H9 (cell line): ENCODE data around the gene ETV6. TPM values are rescaled to one million over a fixed set of nuclear protein-coding genes. Genes with fewer than 3 reads are reported as not detected.

Experiments used
- DNase-seq: peaks from one replicate; pipeline ENCODE4 v3.0.0-alpha.2; 2017
- H2AFZ ChIP-seq: one replicate; pipeline ENCODE4 v1.6.1; 2013; ENCODE audit warnings: mild to moderate bottlenecking, low read length, control low read depth, moderate library complexity
- H2AK5ac ChIP-seq: 2 replicates; pipeline ENCODE4 v1.6.1; 2013; ENCODE audit warnings: low read length, control low read depth, mixed read lengths; ENCODE audit not compliant: insufficient read length
- H2BK120ac ChIP-seq: one replicate; pipeline ENCODE4 v1.6.1; 2013; ENCODE audit warnings: low read depth, mild to moderate bottlenecking, low read length, control low read depth, inconsistent platforms; ENCODE audit not compliant: poor library complexity, severe bottlenecking
- H2BK12ac ChIP-seq: 2 replicates; pipeline ENCODE4 v1.6.1; 2013; ENCODE audit warnings: low read length, control low read depth, mixed read lengths, low read depth; ENCODE audit not compliant: insufficient read length
- H2BK15ac ChIP-seq: 2 replicates; pipeline ENCODE4 v1.6.1; 2013; ENCODE audit warnings: low read depth, low read length, control low read depth
- H2BK20ac ChIP-seq: one replicate; pipeline ENCODE4 v1.6.1; 2013; ENCODE audit warnings: low read depth, mild to moderate bottlenecking, low read length, control low read depth, inconsistent platforms; ENCODE audit not compliant: poor library complexity, severe bottlenecking
- H2BK5ac ChIP-seq: 2 replicates; pipeline ENCODE4 v1.6.1; 2013; ENCODE audit warnings: low read length, control low read depth, mixed read lengths; ENCODE audit not compliant: insufficient read length
- H3K14ac ChIP-seq: 2 replicates; pipeline ENCODE4 v1.6.1; 2013; ENCODE audit warnings: low read length, control low read depth; ENCODE audit not compliant: insufficient read depth
- H3K18ac ChIP-seq: 2 replicates; pipeline ENCODE4 v1.6.1; 2013; ENCODE audit warnings: low read depth, mild to moderate bottlenecking, mixed read lengths, low read length, control low read depth; ENCODE audit not compliant: insufficient read length
- H3K23ac ChIP-seq: 2 replicates; pipeline ENCODE4 v1.6.1; 2013; ENCODE audit warnings: low read length, control low read depth, mixed read lengths, low read depth; ENCODE audit not compliant: insufficient read length
- H3K23me2 ChIP-seq: 2 replicates; pipeline ENCODE4 v1.6.1; 2013; ENCODE audit warnings: low read depth, mild to moderate bottlenecking, mixed read lengths, low read length, control low read depth; ENCODE audit not compliant: insufficient read length, poor library complexity, severe bottlenecking
- H3K27ac ChIP-seq: 2 replicates; pipeline ENCODE4 v1.5.1; 2013; ENCODE audit warnings: low read length, control low read depth, mixed read lengths, low read depth; ENCODE audit not compliant: insufficient read length
- H3K27me3 ChIP-seq: 2 replicates; pipeline ENCODE4 v1.6.1; 2013; ENCODE audit warnings: low read length, control low read depth, inconsistent platforms; ENCODE audit not compliant: insufficient read depth
- H3K4ac ChIP-seq: 2 replicates; pipeline ENCODE4 v1.6.1; 2013; ENCODE audit warnings: low read depth, mild to moderate bottlenecking, control low read depth, inconsistent platforms, low read length, moderate library complexity
- H3K4me1 ChIP-seq: 2 replicates; pipeline ENCODE4 v1.6.1; 2013; ENCODE audit warnings: low read length, control low read depth, inconsistent platforms; ENCODE audit not compliant: insufficient read depth
- H3K4me2 ChIP-seq: 2 replicates; pipeline ENCODE4 v1.6.1; 2013; ENCODE audit warnings: low read length, control low read depth, mixed read lengths; ENCODE audit not compliant: insufficient read length, insufficient read depth
- H3K56ac ChIP-seq: 2 replicates; pipeline ENCODE4 v1.6.1; 2013; ENCODE audit warnings: low read depth, mild to moderate bottlenecking, mixed read lengths, low read length, control low read depth; ENCODE audit not compliant: insufficient read length
- H3K79me1 ChIP-seq: 2 replicates; pipeline ENCODE4 v1.6.1; 2013; ENCODE audit warnings: low read depth, mild to moderate bottlenecking, moderate library complexity, low read length, control low read depth, inconsistent platforms; ENCODE audit not compliant: insufficient read depth, poor library complexity, severe bottlenecking
- H3K79me2 ChIP-seq: 2 replicates; pipeline ENCODE4 v1.6.1; 2013; ENCODE audit warnings: low read length, control low read depth, inconsistent platforms; ENCODE audit not compliant: insufficient read depth
- H3K9ac ChIP-seq: 2 replicates; pipeline ENCODE4 v1.6.1; 2013; ENCODE audit warnings: low read length, control low read depth, mixed read lengths; ENCODE audit not compliant: insufficient read length; ENCODE audit errors: extremely low read depth
- H3K9me3 ChIP-seq: one replicate; pipeline ENCODE4 v1.6.1; 2013; ENCODE audit warnings: low read depth, low read length, inconsistent platforms; ENCODE audit not compliant: control insufficient read depth
- H3T11ph ChIP-seq: one replicate; pipeline ENCODE4 v1.6.1; 2013; ENCODE audit warnings: mild to moderate bottlenecking, low read length, control low read depth, inconsistent platforms
- H4K20me1 ChIP-seq: one replicate; pipeline ENCODE4 v1.6.1; 2013; ENCODE audit not compliant: control insufficient read depth, insufficient read length, insufficient read depth
- H4K5ac ChIP-seq: 2 replicates; pipeline ENCODE4 v1.6.1; 2013; ENCODE audit warnings: low read depth, mild to moderate bottlenecking, mixed read lengths, low read length, control low read depth; ENCODE audit not compliant: insufficient read length
- H4K8ac ChIP-seq: replicated peaks from 2 replicates; pipeline ENCODE4 v1.6.1; 2013; ENCODE audit warnings: low read length, control low read depth, mixed read lengths, low read depth; ENCODE audit not compliant: insufficient read length
- H4K91ac ChIP-seq: 2 replicates; pipeline ENCODE4 v1.6.1; 2013; ENCODE audit warnings: low read depth, mild to moderate bottlenecking, moderate library complexity, mixed read lengths, low read length, control low read depth; ENCODE audit not compliant: insufficient read length
- H3K27ac Mint-ChIP-seq, 3 experiments: 2 replicates in 2 of 3; 3 replicates in 1 of 3; pipeline ENCODE4 v1.8.0; 2020 to 2021; ENCODE audit warnings: mixed read lengths in 3 of 3, mild to moderate bottlenecking in 1 of 3, moderate library complexity in 1 of 3
- H3K27me3 Mint-ChIP-seq: 2 replicates; pipeline ENCODE4 v1.8.0; 2021; ENCODE audit warnings: low read depth, mild to moderate bottlenecking, moderate library complexity, mixed read lengths
- H3K36me3 Mint-ChIP-seq, 3 experiments: 2 replicates in 2 of 3; 3 replicates in 1 of 3; pipeline ENCODE4 v1.8.0; 2020 to 2021; ENCODE audit warnings: low read depth in 3 of 3, mixed read lengths in 3 of 3; ENCODE audit not compliant: insufficient read depth in 1 of 3
- H3K4me1 Mint-ChIP-seq, 2 experiments: 2 replicates each; pipeline ENCODE4 v1.8.0; 2020; ENCODE audit warnings: mixed read lengths in 2 of 2
- H3K4me3 Mint-ChIP-seq, 2 experiments: 2 replicates in 1 of 2; 3 replicates in 1 of 2; pipeline ENCODE4 v1.8.0; 2020 to 2021; ENCODE audit warnings: mild to moderate bottlenecking in 2 of 2, mixed read lengths in 2 of 2, moderate library complexity in 1 of 2
- H3K9me3 Mint-ChIP-seq, 2 experiments: 2 replicates in 1 of 2; 3 replicates in 1 of 2; pipeline ENCODE4 v1.8.0; 2020; ENCODE audit warnings: mild to moderate bottlenecking in 2 of 2, mixed read lengths in 2 of 2, moderate library complexity in 1 of 2
- WGBS: extraction: QIAGEN DNeasy Blood & Tissue Kit; methylation state at CpG from one replicate; pipeline ENCODE4 v1.1.7; 2013; ENCODE audit warnings: missing lambda C conversion rate, low lambda C conversion rate, mixed read lengths; ENCODE audit not compliant: insufficient read length; ENCODE audit errors: extremely low coverage; 5-methylcytosine and 5-hydroxymethylcytosine counted together
- total RNA-seq: library from RNA; stranded (reverse); gene quantifications from 2 replicates; pipeline ENCODE4 v1.2.1, GENCODE V29; 2021
- TF ChIP-seq, protein P1 (sequence below): fragments of 200-600 bp; sonication (generic); conservative IDR thresholded peaks from 3 replicates; pipeline ENCODE4 v1.8.0; 2021; ENCODE audit warnings: antibody characterized with exemption, mild to moderate bottlenecking

ETV6 gene
- total RNA-seq, 1 experiment from 2014 or later = 28.7 TPM

DNA sequence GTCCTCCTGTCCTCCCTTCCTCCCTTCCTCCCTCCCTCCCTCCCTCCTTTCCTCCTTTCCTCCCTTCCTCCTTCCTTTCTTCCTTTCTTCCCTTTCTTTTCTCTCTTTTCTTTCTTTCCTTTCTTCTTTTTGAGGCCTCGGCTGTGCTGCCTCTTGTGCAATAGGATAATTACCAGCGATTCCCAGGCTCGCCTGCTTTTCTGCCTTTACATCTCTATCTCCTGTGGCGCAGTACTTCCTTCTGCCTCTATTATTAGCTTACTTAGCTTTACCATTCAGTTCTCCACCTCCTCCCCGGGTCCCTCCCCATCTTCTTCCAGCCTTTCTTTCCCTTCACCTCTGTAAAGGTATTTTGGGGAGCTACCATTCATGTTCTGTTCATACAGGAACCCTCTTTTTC lies 19.9 kb downstream of the ETV6 start:
- Histone ChIP-seq H3K4me2 (no peak overlapping the region), H4K91ac (no peak overlapping the region), H3K18ac (no peak overlapping the region), H3K79me1 (no peaks in the 10 kb centered on the region), H2AFZ (no peak overlapping the region), H3K14ac (no peak overlapping the region), H3K27ac (no peak overlapping the region), H3K4me1 (peaks cover 29% of the 10 kb centered on the region; the same call in 1 of the 2 replicates), H4K20me1 (no peaks in the 10 kb centered on the region), H2BK20ac (no peak overlapping the region), H4K8ac (no peak overlapping the region), H2BK12ac (no peak overlapping the region), H2BK15ac (no peak overlapping the region), H2BK5ac (no peak overlapping the region), H3T11ph (no peak overlapping the region), H3K27me3 (no peaks in the 10 kb centered on the region), H3K79me2 (peaks cover 10% of the 10 kb centered on the region; the same call in 1 of the 2 replicates), H3K4ac (no peak overlapping the region), H2AK5ac (no peak overlapping the region), H4K5ac (no peak overlapping the region), H3K56ac (no peak overlapping the region), H3K23ac (no peak overlapping the region), H2BK120ac (no peak overlapping the region), H3K9me3 (no peaks in the 10 kb centered on the region), H3K9ac (no peak overlapping the region), H3K23me2 (no peaks in the 10 kb centered on the region)
- WGBS = no CpG with 5 or more reads among the region's 5 CpGs
- H3K9me3 Mint-ChIP-seq = no peaks in the 10 kb centered on the region
- TF ChIP-seq, protein P1, sequence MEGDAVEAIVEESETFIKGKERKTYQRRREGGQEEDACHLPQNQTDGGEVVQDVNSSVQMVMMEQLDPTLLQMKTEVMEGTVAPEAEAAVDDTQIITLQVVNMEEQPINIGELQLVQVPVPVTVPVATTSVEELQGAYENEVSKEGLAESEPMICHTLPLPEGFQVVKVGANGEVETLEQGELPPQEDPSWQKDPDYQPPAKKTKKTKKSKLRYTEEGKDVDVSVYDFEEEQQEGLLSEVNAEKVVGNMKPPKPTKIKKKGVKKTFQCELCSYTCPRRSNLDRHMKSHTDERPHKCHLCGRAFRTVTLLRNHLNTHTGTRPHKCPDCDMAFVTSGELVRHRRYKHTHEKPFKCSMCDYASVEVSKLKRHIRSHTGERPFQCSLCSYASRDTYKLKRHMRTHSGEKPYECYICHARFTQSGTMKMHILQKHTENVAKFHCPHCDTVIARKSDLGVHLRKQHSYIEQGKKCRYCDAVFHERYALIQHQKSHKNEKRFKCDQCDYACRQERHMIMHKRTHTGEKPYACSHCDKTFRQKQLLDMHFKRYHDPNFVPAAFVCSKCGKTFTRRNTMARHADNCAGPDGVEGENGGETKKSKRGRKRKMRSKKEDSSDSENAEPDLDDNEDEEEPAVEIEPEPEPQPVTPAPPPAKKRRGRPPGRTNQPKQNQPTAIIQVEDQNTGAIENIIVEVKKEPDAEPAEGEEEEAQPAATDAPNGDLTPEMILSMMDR = no peak
- no peaks in the 10 kb centered on the region; the same call in 1 of the 2 replicates for H3K27me3 Mint-ChIP-seq
- H3K27ac Mint-ChIP-seq = no peak overlapping the region
- H3K4me1 Mint-ChIP-seq = peaks cover 56 to 61% of the 10 kb centered on the region in 2 experiments
- no peak overlapping the region for H3K4me3 Mint-ChIP-seq
- no peak for DNase-seq
- peaks cover 0 to 5% (median 1%) of the 10 kb centered on the region in 3 experiments; a peak in 2 of 7 replicates for H3K36me3 Mint-ChIP-seq
